OCI-LY7 (cell line): ENCODE data around the gene COPS3.

Source experiments
- CTCF ChIP-seq: fragments of 200-600 bp; sonication (generic); conservative IDR thresholded peaks from 2 replicates; pipeline ENCODE4 v1.5.1; 2014; ENCODE audit warnings: mild to moderate bottlenecking, antibody characterized with exemption, low read length, moderate library complexity, mixed read lengths
- EZH2phosphoT487 ChIP-seq: fragments of 200-600 bp; sonication (generic); IDR thresholded peaks from 2 replicates; pipeline ENCODE4 v1.6.1; 2018; ENCODE audit warnings: low read depth, borderline replicate concordance, mild to moderate bottlenecking, mixed run types, antibody characterized with exemption, low read length, moderate library complexity, mixed read lengths

GRCh38 chr17:17239832-17240231 lies 41.2 kb downstream of the COPS3 start:
- TF ChIP-seq CTCF, result no peak
- no peak for TF ChIP-seq EZH2phosphoT487
